Stomach (tissue), 9 donors: ENCODE measurements around the gene GNB5. TPM values are rescaled to one million over a fixed set of nuclear protein-coding genes. Genes with fewer than 3 reads are reported as not detected.

Source experiments
- DNase-seq, 2 donors: peaks; one replicate each; pipeline versions ENCODE4 v3.0.0 to v3.0.0-alpha.2; 2013 to 2019
- H3K27ac ChIP-seq, 5 donors: fragments of 200-600 bp in 4 of 5; sonication (generic) in 4 of 5; one replicate each; pipeline ENCODE4 v1.5.1; 2013 to 2019; ENCODE audit warnings: mild to moderate bottlenecking in 1 of 5, moderate library complexity in 1 of 5
- H3K27me3 ChIP-seq, 3 donors: fragments of 200-600 bp; sonication (generic); one replicate each; pipeline ENCODE4 v1.5.1; 2017 to 2019; ENCODE audit warnings: mixed run types in 1 of 3
- H3K36me3 ChIP-seq, 4 donors: fragments of 200-600 bp; sonication (generic); 1 replicate in 3 of 4; 2 replicates in 1 of 4; pipeline ENCODE4 v1.5.1; 2016 to 2019
- H3K4me1 ChIP-seq, 4 donors: fragments of 200-600 bp; sonication (generic); one replicate each; pipeline ENCODE4 v1.5.1; 2016 to 2019
- H3K4me3 ChIP-seq, 4 donors: fragments of 200-600 bp; sonication (generic) in 3 of 4; one replicate each; pipeline ENCODE4 v1.5.1; 2016 to 2019; ENCODE audit warnings: mild to moderate bottlenecking in 1 of 4
- H3K9me3 ChIP-seq, 4 donors: fragments of 200-600 bp; sonication (generic); one replicate each; pipeline ENCODE4 v1.5.1; 2016 to 2019
- CTCF ChIP-seq, 7 experiments: fragments of 450-650 bp in 4 of 7; fragments of 200-600 bp in 3 of 7; sonication (generic) in 3 of 7; IDR thresholded peaks; one replicate each; pipeline ENCODE4 v1.5.1; 2016 to 2019; ENCODE audit warnings: antibody characterized with exemption in 7 of 7, control low read depth in 2 of 7, mild to moderate bottlenecking in 1 of 7
- EP300 ChIP-seq: sonication (generic); formaldehyde crosslinking; IDR thresholded peaks from one replicate; pipeline ENCODE4 v1.6.1; 2017; ENCODE audit warnings: antibody characterized with exemption
- POLR2A ChIP-seq, 4 donors: fragments of 450-650 bp; IDR thresholded peaks; one replicate each; pipeline ENCODE4 v1.6.1; 2016; ENCODE audit warnings: antibody characterized with exemption in 4 of 4, control low read depth in 2 of 4, mild to moderate bottlenecking in 1 of 4, moderate library complexity in 1 of 4
- POLR2AphosphoS5 ChIP-seq, 3 donors: sonication (generic); formaldehyde crosslinking; IDR thresholded peaks; one replicate each; pipeline ENCODE4 v1.6.1; 2016; ENCODE audit warnings: antibody characterized with exemption in 3 of 3
- whole genome bisulfite sequencing, 5 donors: extraction: QIAGEN DNeasy Blood & Tissue Kit in 3 of 5; methylation state at CpG; one replicate each; pipeline versions ENCODE4 v1.1.5 to v1.1.7; 2013 to 2018; 5-methylcytosine and 5-hydroxymethylcytosine counted together
- intact Hi-C: fragments of 100-400 bp; cut with DNase I; formaldehyde crosslinking; loops from one replicate; pipeline ENCODE4 v1.15.1; 2023; ENCODE audit warnings: low total_unique reads
- polyA plus RNA-seq, 3 donors: library from polyadenylated mRNA; stranded (reverse); fragments of 200-250 nt; gene quantifications; one replicate each; pipeline ENCODE4 v1.2.3, GENCODE V29; 2013
- total RNA-seq, 5 donors: library from RNA; depleted of rRNA; stranded (reverse); fragments of >200 nt; gene quantifications; one replicate each; pipeline versions ENCODE4 v1.1.0 to v1.2.3, GENCODE V29; 2014 to 2016
- donor health status: healthy with polysubstance abuse.
- donor health status: Bipolar disorder and iron deficiency.
- donor health status: healthy.

GNB5 gene
- total and polyA plus RNA-seq, 8 donors: 6.4 to 291 (median 12.7) TPM

- no peak overlapping the region for H3K27ac ChIP-seq
- intact Hi-C loops: no loop called here
- no peak overlapping the region for H3K4me3 ChIP-seq
- H3K4me1 ChIP-seq: peaks cover 0 to 8% (median 4%) of the 10 kb centered on the region in 4 donors
- no peaks in the 10 kb centered on the region for H3K27me3 ChIP-seq
- TF ChIP-seq POLR2A (IDR thresholded peaks at IDR 0.05): no peak
- no peak for TF ChIP-seq EP300
- no peak for DNase-seq
- 78 to 86% (median 83%) methylated on average over 11 of the region's 11 CpGs for WGBS, 5 donors
- no peaks in the 10 kb centered on the region for H3K9me3 ChIP-seq
- no peaks in the 10 kb centered on the region for H3K36me3 ChIP-seq
Observed at GRCh38 chr15:52076889-52077781, 114.1 kb downstream of the GNB5 start.

GRCh38 chr15:52071570-52071969 lies 119.6 kb downstream of the GNB5 start:
- Histone ChIP-seq H3K4me3 (no peak overlapping the region), H3K36me3 (peaks cover 0 to 3% (median 0%) of the 10 kb centered on the region in 4 donors), H3K4me1 (peaks cover 0 to 30% (median 17%) of the 10 kb centered on the region in 4 donors), H3K9me3 (no peaks in the 10 kb centered on the region), H3K27me3 (no peaks in the 10 kb centered on the region), H3K27ac (peak overlapping the region in 4 of 5 donors; percentile 29 to 67 (median 46))
- peak; percentile 71 to 72 for DNase-seq
- 37 to 84% (median 42%) methylated on average over 10 of the region's 10 CpGs for WGBS, 5 donors
- intact Hi-C loops: no loop called here
- TF ChIP-seq CTCF (IDR thresholded peaks at IDR 0.05): no peak
- TF ChIP-seq POLR2AphosphoS5 (IDR thresholded peaks at IDR 0.05): peak in 2 of 3 donors; percentile 70 to 88

GRCh38 chr15:52069559-52069958 lies 121.6 kb downstream of the GNB5 start:
- Histone ChIP-seq H3K27me3 (no peaks in the 10 kb centered on the region), H3K27ac (peak overlapping the region in 4 of 5 donors; percentile 4 to 70 (median 48)), H3K4me3 (no peak overlapping the region), H3K36me3 (peaks cover 3 to 10% (median 8%) of the 10 kb centered on the region in 4 donors), H3K9me3 (no peaks in the 10 kb centered on the region), H3K4me1 (peaks cover 0 to 30% (median 17%) of the 10 kb centered on the region in 4 donors)
- DNase-seq: peak; percentile 56 to 65
- TF ChIP-seq CTCF (IDR thresholded peaks at IDR 0.05) (no peak), POLR2A (IDR thresholded peaks at IDR 0.05) (no peak), POLR2AphosphoS5 (IDR thresholded peaks at IDR 0.05) (peak in 1 of 3 donors; percentile 56), EP300 (no peak)
- intact Hi-C loops: no loop called here
- WGBS, 5 donors: 29 to 66% (median 34%) methylated on average over 5 of the region's 5 CpGs

- peaks cover 0 to 31% (median 17%) of the 10 kb centered on the region in 4 donors for H3K4me1 ChIP-seq
- WGBS, 5 donors: 62 to 77% (median 71%) methylated on average over 2 of the region's 2 CpGs
Observed at GRCh38 chr15:52068004-52068615, 123.1 kb downstream of the GNB5 start.

More at GRCh38 chr15:52068004-52068615, 123.1 kb downstream of the GNB5 start:
- TF ChIP-seq CTCF (IDR thresholded peaks at IDR 0.05): no peak
- TF ChIP-seq EP300: no peak
- TF ChIP-seq POLR2A (IDR thresholded peaks at IDR 0.05): no peak
- no peak for TF ChIP-seq POLR2AphosphoS5 (IDR thresholded peaks at IDR 0.05)
- H3K36me3 ChIP-seq: peaks cover 7 to 25% (median 23%) of the 10 kb centered on the region in 4 donors
- no peaks in the 10 kb centered on the region for H3K27me3 ChIP-seq
- no peak overlapping the region for H3K27ac ChIP-seq
- no peak overlapping the region for H3K4me3 ChIP-seq
- intact Hi-C loops: no loop called here
- no peak for DNase-seq
- H3K9me3 ChIP-seq: no peaks in the 10 kb centered on the region
